CD4-positive, alpha-beta T cell treated with Interleukin-15 for 1 hour (primary cell): Measurements from ENCODE around the gene PEX10.
A peak's percentile ranks its signal among the peaks of the same experiment; 100 is the strongest.

Experiments used
- DNase-seq: peaks from one replicate; pipeline ENCODE4 v3.0.0-alpha.2; 2020

The PEX10 gene

GRCh38 chr1:2372551-2373490, 39.5 kb downstream of the PEX10 start:
- no peak for DNase-seq

GRCh38 chr1:2368053-2368744, 44.2 kb downstream of the PEX10 start:
- no peak for DNase-seq

- no peak for DNase-seq
Observed at GRCh38 chr1:2363847-2364513, 48.4 kb downstream of the PEX10 start.

GRCh38 chr1:2360588-2361364, 51.6 kb downstream of the PEX10 start:
- DNase-seq, result peak; percentile 9

- DNase-seq, result peak; percentile 6
Observed at GRCh38 chr1:2358651-2359640, 53.4 kb downstream of the PEX10 start.

- DNase-seq, result no peak
Observed at GRCh38 chr1:2358072-2358471, 54.3 kb downstream of the PEX10 start.

GRCh38 chr1:2356911-2357845, 55.2 kb downstream of the PEX10 start:
- DNase-seq, result peak; percentile 15

- peak; percentile 4 for DNase-seq
Observed at GRCh38 chr1:2356401-2356800, 56.0 kb downstream of the PEX10 start.

- peak; percentile 11 for DNase-seq
Observed at GRCh38 chr1:2355373-2356261, 56.7 kb downstream of the PEX10 start.

- peak; percentile 12 for DNase-seq
Observed at GRCh38 chr1:2354511-2355372, 57.6 kb downstream of the PEX10 start.
